MM.1S (cell line): ENCODE measurements around the gene TTC7B.

Experiments used
- DNase-seq: peaks from one replicate; pipeline ENCODE4 v3.0.0-alpha.2; 2015
- H2AFZ ChIP-seq: fragments of 300-600 bp; sonication (generic); 2 replicates; pipeline ENCODE4 v1.6.0; 2016; ENCODE audit warnings: antibody characterized with exemption, low read length
- H3F3A ChIP-seq: fragments of 300-600 bp; sonication (generic); 2 replicates; pipeline ENCODE4 v1.6.1; 2016; ENCODE audit warnings: mild to moderate bottlenecking, antibody characterized with exemption, low read length, moderate library complexity, mixed read lengths; ENCODE audit not compliant: insufficient read depth
- H3K27ac ChIP-seq: fragments of 300-600 bp; sonication (generic); 2 replicates; pipeline ENCODE4 v1.5.1; 2016; ENCODE audit warnings: mild to moderate bottlenecking, low read length
- H3K27me3 ChIP-seq: fragments of 300-600 bp; sonication (generic); replicated peaks from 2 replicates; pipeline ENCODE4 v1.6.0; 2016; ENCODE audit warnings: low read length; ENCODE audit not compliant: insufficient read depth
- H3K36me3 ChIP-seq: fragments of 300-600 bp; sonication (generic); replicated peaks from 2 replicates; pipeline ENCODE4 v1.6.1; 2016; ENCODE audit warnings: mild to moderate bottlenecking, low read length, mixed read lengths; ENCODE audit not compliant: insufficient read depth
- H3K4me1 ChIP-seq: fragments of 300-600 bp; sonication (generic); 2 replicates; pipeline ENCODE4 v1.6.1; 2016; ENCODE audit warnings: low read length, mixed read lengths
- H3K4me2 ChIP-seq: fragments of 300-600 bp; sonication (generic); 2 replicates; pipeline ENCODE4 v1.6.0; 2016; ENCODE audit warnings: low read depth, low read length
- H3K4me3 ChIP-seq: fragments of 300-600 bp; sonication (generic); 2 replicates; pipeline ENCODE4 v1.5.1; 2016; ENCODE audit warnings: low read length, mixed read lengths
- H3K79me2 ChIP-seq: fragments of 300-600 bp; sonication (generic); 2 replicates; pipeline ENCODE4 v1.6.1; 2016; ENCODE audit warnings: mixed run types, low read length, mixed read lengths
- H3K9ac ChIP-seq: fragments of 300-600 bp; sonication (generic); 2 replicates; pipeline ENCODE4 v1.6.1; 2016; ENCODE audit warnings: low read length, mixed read lengths
- H3K9me2 ChIP-seq: fragments of 300-600 bp; sonication (generic); replicated peaks from 2 replicates; pipeline ENCODE4 v1.6.1; 2016; ENCODE audit warnings: mild to moderate bottlenecking, low read length, mixed read lengths; ENCODE audit not compliant: insufficient read depth
- H3K9me3 ChIP-seq: fragments of 300-600 bp; sonication (generic); replicated peaks from 2 replicates; pipeline ENCODE4 v1.6.1; 2016; ENCODE audit warnings: mild to moderate bottlenecking, low read length, mixed read lengths; ENCODE audit not compliant: insufficient read depth
- H4K20me1 ChIP-seq: fragments of 300-600 bp; sonication (generic); 2 replicates; pipeline ENCODE4 v1.6.1; 2016; ENCODE audit warnings: mild to moderate bottlenecking, low read length, moderate library complexity, mixed read lengths; ENCODE audit not compliant: insufficient read depth
- EZH2 ChIP-seq: fragments of 300-600 bp; sonication (generic); optimal IDR thresholded peaks from 2 replicates; pipeline ENCODE3; 2017; ENCODE audit warnings: low read depth, mild to moderate bottlenecking, antibody characterized with exemption, low read length, mixed read lengths
- EZH2phosphoT487 ChIP-seq: fragments of 300-600 bp; sonication (generic); IDR thresholded peaks from 2 replicates; pipeline ENCODE4 v1.6.1; 2018; ENCODE audit warnings: antibody characterized with exemption, low read length
- TF ChIP-seq, protein P1 (sequence below): fragments of 300-600 bp; sonication (generic); IDR thresholded peaks from 2 replicates; pipeline ENCODE4 v1.5.1; 2016; ENCODE audit warnings: antibody characterized with exemption, low read length, mixed read lengths

TTC7B gene

DNA sequence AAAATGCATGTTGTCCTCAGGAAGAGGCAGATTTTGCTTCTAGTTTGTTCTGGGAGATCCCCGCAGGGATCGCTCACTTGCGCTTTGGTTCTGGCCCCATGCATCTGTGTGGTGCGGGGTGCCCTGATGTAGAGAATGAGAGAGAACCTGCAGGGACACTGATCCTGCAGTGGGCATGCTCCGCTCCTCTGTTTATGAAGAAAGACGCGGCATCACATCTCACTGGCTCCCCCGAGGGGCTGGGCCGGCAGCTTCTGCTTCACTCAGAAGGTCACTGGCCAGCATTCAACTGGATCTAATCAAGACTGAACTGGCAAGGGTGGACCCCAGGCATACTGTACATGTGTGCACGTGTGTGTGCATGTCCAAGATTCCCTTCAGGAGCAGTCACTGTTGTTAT is 255.2 kb downstream of the TTC7B start:
- H3K9me2 ChIP-seq = no peaks in the 10 kb centered on the region
- H3K27ac ChIP-seq = no peak overlapping the region
- H3F3A ChIP-seq = no peaks in the 10 kb centered on the region
- H2AFZ ChIP-seq = no peak overlapping the region
- H3K27me3 ChIP-seq = no peaks in the 10 kb centered on the region
- no peaks in the 10 kb centered on the region for H4K20me1 ChIP-seq
- no peak overlapping the region for H3K4me3 ChIP-seq
- no peak overlapping the region for H3K4me2 ChIP-seq
- no peaks in the 10 kb centered on the region for H3K4me1 ChIP-seq
- no peaks in the 10 kb centered on the region for H3K36me3 ChIP-seq
- no peaks in the 10 kb centered on the region for H3K9me3 ChIP-seq
- TF ChIP-seq, protein P1, sequence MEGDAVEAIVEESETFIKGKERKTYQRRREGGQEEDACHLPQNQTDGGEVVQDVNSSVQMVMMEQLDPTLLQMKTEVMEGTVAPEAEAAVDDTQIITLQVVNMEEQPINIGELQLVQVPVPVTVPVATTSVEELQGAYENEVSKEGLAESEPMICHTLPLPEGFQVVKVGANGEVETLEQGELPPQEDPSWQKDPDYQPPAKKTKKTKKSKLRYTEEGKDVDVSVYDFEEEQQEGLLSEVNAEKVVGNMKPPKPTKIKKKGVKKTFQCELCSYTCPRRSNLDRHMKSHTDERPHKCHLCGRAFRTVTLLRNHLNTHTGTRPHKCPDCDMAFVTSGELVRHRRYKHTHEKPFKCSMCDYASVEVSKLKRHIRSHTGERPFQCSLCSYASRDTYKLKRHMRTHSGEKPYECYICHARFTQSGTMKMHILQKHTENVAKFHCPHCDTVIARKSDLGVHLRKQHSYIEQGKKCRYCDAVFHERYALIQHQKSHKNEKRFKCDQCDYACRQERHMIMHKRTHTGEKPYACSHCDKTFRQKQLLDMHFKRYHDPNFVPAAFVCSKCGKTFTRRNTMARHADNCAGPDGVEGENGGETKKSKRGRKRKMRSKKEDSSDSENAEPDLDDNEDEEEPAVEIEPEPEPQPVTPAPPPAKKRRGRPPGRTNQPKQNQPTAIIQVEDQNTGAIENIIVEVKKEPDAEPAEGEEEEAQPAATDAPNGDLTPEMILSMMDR = no peak
- TF ChIP-seq EZH2 (no peak), EZH2phosphoT487 (no peak)
- DNase-seq = no peak
- H3K9ac ChIP-seq = no peak overlapping the region
- no peaks in the 10 kb centered on the region for H3K79me2 ChIP-seq

DNA sequence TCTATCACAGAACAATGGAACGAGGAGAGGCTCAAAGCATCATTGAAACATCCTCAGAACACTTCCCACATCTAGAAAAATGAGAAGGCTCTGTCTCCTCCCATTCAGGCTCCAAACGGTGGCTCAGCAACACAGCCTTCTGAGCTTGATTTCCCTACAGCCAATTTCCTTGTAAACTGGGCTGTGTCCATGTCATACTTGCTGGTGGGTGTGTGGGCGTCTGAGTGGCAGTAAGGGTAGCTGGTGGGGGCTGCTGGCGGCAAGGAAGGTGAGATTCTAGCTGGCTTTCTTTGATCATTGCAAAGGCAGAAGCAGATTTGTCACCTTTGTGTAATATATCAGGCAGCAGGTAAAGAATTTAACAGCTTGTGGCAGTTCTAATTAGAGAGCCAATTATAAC is 255.7 kb downstream of the TTC7B start:
- Histone ChIP-seq H3K4me2 (no peak overlapping the region), H3K4me3 (no peak overlapping the region), H2AFZ (no peak overlapping the region), H3K27ac (no peak overlapping the region), H3K9me3 (no peaks in the 10 kb centered on the region), H3K36me3 (no peaks in the 10 kb centered on the region), H3K9me2 (no peaks in the 10 kb centered on the region), H3F3A (no peaks in the 10 kb centered on the region), H3K27me3 (no peaks in the 10 kb centered on the region), H4K20me1 (no peaks in the 10 kb centered on the region), H3K9ac (no peak overlapping the region), H3K79me2 (no peaks in the 10 kb centered on the region), H3K4me1 (no peaks in the 10 kb centered on the region)
- TF ChIP-seq EZH2 (no peak), EZH2phosphoT487 (no peak)
- TF ChIP-seq, protein P1 = no peak
- DNase-seq = no peak

DNA sequence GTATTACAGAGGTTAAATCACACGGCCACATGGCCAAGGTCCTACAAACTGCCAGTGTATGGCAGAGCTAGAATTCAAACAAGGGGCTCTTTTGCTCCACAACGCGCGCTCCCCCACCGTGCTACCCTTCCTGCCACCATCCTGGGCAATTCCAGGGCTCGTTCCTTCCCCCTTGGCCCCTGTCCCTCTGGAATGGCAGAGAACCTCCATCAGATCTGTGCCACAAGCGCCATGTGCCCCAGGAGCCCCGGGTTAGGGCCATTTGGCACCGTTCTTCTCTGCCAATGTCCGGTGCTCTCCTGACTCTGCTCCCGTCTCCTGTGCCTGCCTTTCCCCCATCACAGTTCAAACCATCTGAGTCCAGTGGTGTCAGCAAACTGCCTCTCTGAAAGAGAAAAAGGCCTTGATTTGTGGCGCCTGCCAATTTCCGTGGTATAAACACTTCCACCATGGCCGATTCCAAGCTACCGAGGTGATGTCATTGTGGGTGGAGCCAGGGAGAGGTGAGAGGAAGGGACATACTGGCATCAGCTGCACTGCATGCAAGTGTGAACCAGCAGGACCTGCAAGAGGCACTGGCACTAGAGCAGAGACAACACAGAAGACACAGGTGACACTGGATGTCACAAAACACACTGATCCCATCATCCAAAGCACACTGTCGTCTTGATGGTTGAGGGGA is 256.3 kb downstream of the TTC7B start:
- TF ChIP-seq EZH2phosphoT487 (no peak), EZH2 (no peak)
- TF ChIP-seq, protein P1 = no peak
- H3K9me2 ChIP-seq = no peaks in the 10 kb centered on the region
- H3K36me3 ChIP-seq = no peaks in the 10 kb centered on the region
- H3K79me2 ChIP-seq = no peaks in the 10 kb centered on the region
- no peaks in the 10 kb centered on the region for H3F3A ChIP-seq
- no peak overlapping the region for H3K27ac ChIP-seq
- no peaks in the 10 kb centered on the region for H4K20me1 ChIP-seq
- no peaks in the 10 kb centered on the region for H3K27me3 ChIP-seq
- no peak overlapping the region for H3K4me2 ChIP-seq
- H3K9me3 ChIP-seq = no peaks in the 10 kb centered on the region
- no peak for DNase-seq
- no peak overlapping the region for H2AFZ ChIP-seq
- no peaks in the 10 kb centered on the region for H3K4me1 ChIP-seq
- no peak overlapping the region for H3K9ac ChIP-seq
- no peak overlapping the region for H3K4me3 ChIP-seq
